ENCODE results near the gene SLC2A11.

SLC2A11 gene

DNA sequence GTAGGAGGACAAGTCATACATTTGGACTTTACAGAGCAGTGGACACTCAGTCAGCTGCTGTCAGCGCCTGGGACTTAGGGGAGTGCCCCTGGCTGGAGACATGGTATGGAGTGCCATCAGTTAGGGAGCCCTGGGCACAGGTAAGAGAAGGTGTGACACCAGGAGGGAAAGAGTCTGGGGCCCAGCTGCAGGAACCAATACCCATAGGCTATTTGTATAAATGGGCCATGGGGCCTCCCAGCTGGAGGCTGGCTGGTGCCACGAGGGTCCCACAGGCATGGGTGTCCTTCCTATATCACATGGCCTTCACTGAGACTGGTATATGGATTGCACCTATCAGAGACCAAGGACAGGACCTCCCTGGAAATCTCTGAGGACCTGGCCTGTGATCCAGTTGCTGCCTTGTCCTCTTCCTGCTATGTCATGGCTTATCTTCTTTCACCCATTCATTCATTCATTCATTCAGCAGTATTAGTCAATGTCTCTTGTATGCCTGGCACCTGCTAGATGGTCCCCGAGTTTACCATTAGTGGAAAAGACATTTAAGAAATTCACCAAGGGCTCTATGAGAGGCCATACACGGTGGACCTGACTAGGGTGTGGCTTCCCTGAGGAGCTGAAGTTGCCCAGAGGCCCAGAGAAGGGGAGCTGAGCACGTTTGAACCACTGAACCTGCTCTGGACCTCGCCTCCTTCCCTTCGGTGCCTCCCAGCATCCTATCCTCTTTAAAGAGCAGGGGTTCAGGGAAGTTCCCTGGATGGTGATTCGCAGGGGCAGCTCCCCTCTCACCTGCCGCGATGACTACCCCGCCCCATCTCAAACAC is 35.7 kb downstream of the SLC2A11 start:
- H3K27me3 Mint-ChIP-seq (ENCODE audit: low read depth, poor library complexity), result no peaks in the 10 kb centered on the region
- H3K9me3 Mint-ChIP-seq, result peaks cover 15% of the 10 kb centered on the region
- DNase-seq, result no peak
- H3K36me3 Mint-ChIP-seq (ENCODE audit: low read depth), result peaks cover 33% of the 10 kb centered on the region
- peak overlapping the region; percentile 92 for H3K27ac Mint-ChIP-seq
- peaks cover 56% of the 10 kb centered on the region for H3K4me1 Mint-ChIP-seq
- TF ChIP-seq, protein P1, sequence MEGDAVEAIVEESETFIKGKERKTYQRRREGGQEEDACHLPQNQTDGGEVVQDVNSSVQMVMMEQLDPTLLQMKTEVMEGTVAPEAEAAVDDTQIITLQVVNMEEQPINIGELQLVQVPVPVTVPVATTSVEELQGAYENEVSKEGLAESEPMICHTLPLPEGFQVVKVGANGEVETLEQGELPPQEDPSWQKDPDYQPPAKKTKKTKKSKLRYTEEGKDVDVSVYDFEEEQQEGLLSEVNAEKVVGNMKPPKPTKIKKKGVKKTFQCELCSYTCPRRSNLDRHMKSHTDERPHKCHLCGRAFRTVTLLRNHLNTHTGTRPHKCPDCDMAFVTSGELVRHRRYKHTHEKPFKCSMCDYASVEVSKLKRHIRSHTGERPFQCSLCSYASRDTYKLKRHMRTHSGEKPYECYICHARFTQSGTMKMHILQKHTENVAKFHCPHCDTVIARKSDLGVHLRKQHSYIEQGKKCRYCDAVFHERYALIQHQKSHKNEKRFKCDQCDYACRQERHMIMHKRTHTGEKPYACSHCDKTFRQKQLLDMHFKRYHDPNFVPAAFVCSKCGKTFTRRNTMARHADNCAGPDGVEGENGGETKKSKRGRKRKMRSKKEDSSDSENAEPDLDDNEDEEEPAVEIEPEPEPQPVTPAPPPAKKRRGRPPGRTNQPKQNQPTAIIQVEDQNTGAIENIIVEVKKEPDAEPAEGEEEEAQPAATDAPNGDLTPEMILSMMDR (IDR thresholded peaks at IDR 0.05), result no peak
- H3K4me3 Mint-ChIP-seq, result peak overlapping the region; percentile 92

DNA sequence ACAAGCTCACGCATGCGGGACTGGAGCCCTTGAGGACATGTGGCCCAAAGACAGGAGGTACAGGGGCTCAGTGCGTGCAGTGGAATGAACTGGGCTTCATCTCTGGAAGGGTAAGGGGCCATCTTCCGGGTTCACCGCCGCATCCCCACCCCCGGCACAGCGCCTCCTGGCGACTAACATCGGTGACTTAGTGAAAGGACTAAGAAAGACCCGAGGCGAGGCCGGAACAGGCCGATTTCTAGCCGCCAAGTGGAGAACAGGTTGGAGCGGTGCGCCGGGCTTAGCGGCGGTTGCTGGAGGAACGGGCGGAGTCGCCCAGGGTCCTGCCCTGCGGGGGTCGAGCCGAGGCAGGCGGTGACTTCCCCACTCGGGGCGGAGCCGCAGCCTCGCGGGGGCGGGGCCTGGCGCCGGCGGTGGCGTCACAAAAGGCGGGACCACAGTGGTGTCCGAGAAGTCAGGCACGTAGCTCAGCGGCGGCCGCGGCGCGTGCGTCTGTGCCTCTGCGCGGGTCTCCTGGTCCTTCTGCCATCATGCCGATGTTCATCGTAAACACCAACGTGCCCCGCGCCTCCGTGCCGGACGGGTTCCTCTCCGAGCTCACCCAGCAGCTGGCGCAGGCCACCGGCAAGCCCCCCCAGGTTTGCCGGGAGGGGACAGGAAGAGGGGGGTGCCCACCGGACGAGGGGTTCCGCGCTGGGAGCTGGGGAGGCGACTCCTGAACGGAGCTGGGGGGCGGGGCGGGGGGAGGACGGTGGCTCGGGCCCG is 36.5 kb downstream of the SLC2A11 start, which contains the start of gene MIF:
Gene MIF, plus strand, starts transcription at position 439 of the 765 bp plus-strand sequence. Its CDS starts 92 bp downstream, at position 531.
- peaks cover 64% of the 10 kb centered on the region for H3K4me1 Mint-ChIP-seq
- DNase-seq, result peak; percentile 99
- peak within 1 kb of the TSS; percentile 92 for H3K4me3 Mint-ChIP-seq
- H3K9me3 Mint-ChIP-seq, result peaks cover 15% of the 10 kb centered on the region
- TF ChIP-seq, protein P1 (IDR thresholded peaks at IDR 0.05), result peak; percentile 66
- H3K27me3 Mint-ChIP-seq (ENCODE audit: low read depth, poor library complexity), result no peaks in the 10 kb centered on the region
- H3K27ac Mint-ChIP-seq, result peak within 1 kb of the TSS; percentile 98
- peaks cover 38% of the 10 kb centered on the region for H3K36me3 Mint-ChIP-seq (ENCODE audit: low read depth)

DNA sequence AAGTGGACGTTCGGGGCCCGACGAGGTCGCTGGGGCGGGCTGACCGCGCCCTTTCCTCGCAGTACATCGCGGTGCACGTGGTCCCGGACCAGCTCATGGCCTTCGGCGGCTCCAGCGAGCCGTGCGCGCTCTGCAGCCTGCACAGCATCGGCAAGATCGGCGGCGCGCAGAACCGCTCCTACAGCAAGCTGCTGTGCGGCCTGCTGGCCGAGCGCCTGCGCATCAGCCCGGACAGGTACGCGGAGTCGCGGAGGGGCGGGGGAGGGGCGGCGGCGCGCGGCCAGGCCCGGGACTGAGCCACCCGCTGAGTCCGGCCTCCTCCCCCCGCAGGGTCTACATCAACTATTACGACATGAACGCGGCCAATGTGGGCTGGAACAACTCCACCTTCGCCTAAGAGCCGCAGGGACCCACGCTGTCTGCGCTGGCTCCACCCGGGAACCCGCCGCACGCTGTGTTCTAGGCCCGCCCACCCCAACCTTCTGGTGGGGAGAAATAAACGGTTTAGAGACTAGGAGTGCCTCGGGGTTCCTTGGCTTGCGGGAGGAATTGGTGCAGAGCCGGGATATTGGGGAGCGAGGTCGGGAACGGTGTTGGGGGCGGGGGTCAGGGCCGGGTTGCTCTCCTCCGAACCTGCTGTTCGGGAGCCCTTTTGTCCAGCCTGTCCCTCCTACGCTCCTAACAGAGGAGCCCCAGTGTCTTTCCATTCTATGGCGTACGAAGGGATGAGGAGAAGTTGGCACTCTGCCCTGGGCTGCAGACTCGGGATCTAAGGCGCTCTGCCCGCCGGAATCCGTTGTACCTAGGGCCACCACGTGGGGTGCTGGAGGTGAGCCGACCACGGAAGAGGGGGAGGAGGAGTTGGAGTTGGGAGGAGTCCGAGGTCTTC is 37.3 kb downstream of the SLC2A11 start:
- peak; percentile 65 for DNase-seq
- peak overlapping the region; percentile 85 for H3K27ac Mint-ChIP-seq
- peaks cover 22% of the 10 kb centered on the region for H3K9me3 Mint-ChIP-seq
- peaks cover 63% of the 10 kb centered on the region for H3K4me1 Mint-ChIP-seq
- TF ChIP-seq, protein P1 (IDR thresholded peaks at IDR 0.05), result peak; percentile 36
- no peaks in the 10 kb centered on the region for H3K27me3 Mint-ChIP-seq (ENCODE audit: low read depth, poor library complexity)
- H3K4me3 Mint-ChIP-seq, result peak overlapping the region; percentile 92
- peaks cover 46% of the 10 kb centered on the region for H3K36me3 Mint-ChIP-seq (ENCODE audit: low read depth)

DNA sequence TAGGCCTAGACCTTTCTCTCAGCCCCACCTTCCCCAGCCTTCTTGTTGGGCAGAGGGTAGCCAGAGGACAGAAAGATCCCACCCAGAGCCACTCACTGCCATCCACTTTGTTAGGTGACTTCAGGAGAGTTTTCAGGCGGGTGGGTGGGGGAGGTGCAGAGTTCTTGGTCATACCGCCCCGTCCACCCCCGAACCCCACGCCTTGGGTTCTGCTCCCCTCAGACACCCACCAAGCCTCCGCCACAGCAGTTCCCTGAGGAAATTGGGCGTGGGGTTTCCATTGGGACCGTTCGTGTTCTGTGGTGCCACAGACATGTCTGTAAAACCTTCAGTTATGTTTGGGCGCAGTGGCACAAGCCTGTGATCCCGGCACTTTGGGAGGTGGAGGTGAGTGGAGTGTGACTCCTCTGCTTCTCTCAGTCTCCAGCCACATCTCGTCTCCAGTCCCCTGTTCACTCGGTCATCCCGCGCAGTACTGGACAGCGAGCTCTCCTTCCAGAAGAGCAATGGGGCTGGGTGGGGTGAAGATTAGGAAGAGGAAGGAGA is 38.0 kb downstream of the SLC2A11 start:
- peak overlapping the region; percentile 81 for H3K27ac Mint-ChIP-seq
- no peak for DNase-seq
- peaks cover 62% of the 10 kb centered on the region for H3K4me1 Mint-ChIP-seq
- H3K36me3 Mint-ChIP-seq (ENCODE audit: low read depth), result peaks cover 51% of the 10 kb centered on the region
- H3K4me3 Mint-ChIP-seq, result peak overlapping the region; percentile 92
- TF ChIP-seq, protein P1 (IDR thresholded peaks at IDR 0.05), result no peak
- no peaks in the 10 kb centered on the region for H3K27me3 Mint-ChIP-seq (ENCODE audit: low read depth, poor library complexity)
- H3K9me3 Mint-ChIP-seq, result peaks cover 25% of the 10 kb centered on the region

DNA sequence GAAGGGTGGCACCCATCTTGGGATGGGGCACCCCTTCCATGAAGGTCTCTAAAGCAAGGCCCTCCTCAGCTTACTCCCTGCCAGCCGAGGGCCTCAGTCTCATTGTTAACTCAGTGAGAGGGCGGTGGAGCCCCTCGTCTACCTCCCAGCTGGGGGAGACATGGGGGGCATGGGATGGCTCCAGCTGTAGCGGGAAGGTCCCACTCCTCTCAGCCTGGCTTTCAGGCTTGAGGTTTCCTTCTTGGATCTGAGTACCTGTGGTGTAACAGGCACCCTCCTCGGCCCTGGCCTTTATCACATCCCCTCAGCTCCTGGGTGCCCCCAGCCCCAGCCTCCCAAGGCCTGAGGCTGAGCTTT is 38.5 kb downstream of the SLC2A11 start:
- Mint-ChIP-seq H3K9me3 (peaks cover 30% of the 10 kb centered on the region), H3K27ac (no peak overlapping the region), H3K4me1 (peaks cover 62% of the 10 kb centered on the region), H3K27me3 (ENCODE audit: low read depth, poor library complexity) (no peaks in the 10 kb centered on the region), H3K36me3 (ENCODE audit: low read depth) (peaks cover 53% of the 10 kb centered on the region), H3K4me3 (peak overlapping the region; percentile 92)
- TF ChIP-seq, protein P1 (IDR thresholded peaks at IDR 0.05), result no peak
- DNase-seq, result no peak

Measured in nephron progenitor cell (in vitro differentiated cells).